Activated T-helper 9 cell treated with anti-CD3 and anti-CD28 coated beads, Interleukin-2, amount 50 U/mL, for 16 hours (primary cell): ENCODE measurements around the gene ADCY1.

Experiments
- DNase-seq: peaks from one replicate; pipeline ENCODE4 v3.0.0-alpha.2; 2020; ENCODE audit warnings: low read depth

The ADCY1 gene

GRCh38 chr7:45650404-45651394 is 76.5 kb downstream of the ADCY1 start:
- no peak for DNase-seq

DNA sequence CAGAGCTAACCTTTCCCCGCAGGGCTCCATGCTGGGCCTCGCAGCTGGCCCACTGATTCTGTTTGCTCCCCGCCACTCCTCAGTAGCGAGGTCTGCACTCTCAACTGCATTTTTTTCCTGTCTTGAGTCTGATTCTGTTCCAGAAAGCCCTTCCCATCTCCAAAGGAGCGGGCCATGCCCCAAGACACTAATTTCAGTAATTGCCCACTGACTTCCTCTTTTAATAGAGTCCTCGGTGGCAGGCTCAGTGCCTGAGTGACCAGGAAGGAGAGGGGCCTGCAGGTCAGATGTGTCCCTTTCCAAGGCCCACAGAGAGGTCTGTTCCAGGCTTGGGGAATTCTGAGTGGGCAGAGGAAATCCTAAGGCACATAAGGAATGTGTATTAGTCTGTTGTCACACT is 77.4 kb downstream of the ADCY1 start:
- DNase-seq, result no peak

GRCh38 chr7:45652630-45653029 is 78.5 kb downstream of the ADCY1 start:
- no peak for DNase-seq

GRCh38 chr7:45653209-45653907 is 79.2 kb downstream of the ADCY1 start:
- no peak for DNase-seq

- DNase-seq, result no peak
Observed at GRCh38 chr7:45654341-45654740, 80.2 kb downstream of the ADCY1 start.

DNA sequence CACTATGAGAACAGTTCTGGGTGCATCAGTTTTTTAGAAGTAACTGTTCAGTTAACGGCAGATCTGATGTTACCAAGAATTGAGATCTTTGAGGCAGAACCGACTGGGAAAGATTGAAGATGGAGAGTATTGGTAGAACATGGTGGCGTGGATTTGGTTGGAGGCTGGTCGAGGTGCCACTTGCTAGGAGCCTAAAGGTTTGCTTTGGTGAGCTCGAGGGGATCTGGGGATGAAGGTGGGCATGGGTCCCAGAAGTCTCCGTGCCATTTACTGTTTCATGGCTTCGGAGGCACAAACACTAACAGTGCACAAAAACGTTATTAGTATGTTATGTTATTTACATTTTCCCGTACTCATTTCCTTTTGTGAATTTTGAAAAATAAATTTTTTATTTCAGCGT is 81.4 kb downstream of the ADCY1 start:
- DNase-seq, result no peak

DNA sequence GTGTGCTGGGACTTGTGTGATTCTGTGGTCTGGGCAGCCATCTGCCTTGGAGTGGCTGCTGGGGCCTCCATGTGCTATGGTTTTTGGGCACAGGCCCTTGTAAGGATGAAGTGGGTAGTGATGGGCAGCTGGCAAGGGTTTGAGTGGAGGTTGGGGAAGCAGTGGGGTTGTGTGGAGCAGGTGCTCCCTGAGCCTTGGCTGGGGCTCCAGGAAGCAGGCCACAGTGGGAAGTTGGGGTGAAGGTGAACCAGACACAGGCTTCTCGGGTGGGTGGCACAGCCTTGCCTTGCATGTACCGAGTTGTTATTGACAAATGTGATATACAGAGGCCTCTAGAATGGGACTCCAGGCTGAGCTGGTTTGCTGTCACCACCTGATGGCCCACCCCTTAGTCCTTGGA is 82.3 kb downstream of the ADCY1 start:
- DNase-seq, result no peak

- DNase-seq, result no peak
Observed at GRCh38 chr7:45657136-45657889, 83.1 kb downstream of the ADCY1 start.

- DNase-seq, result no peak
Observed at GRCh38 chr7:45657890-45658715, 83.9 kb downstream of the ADCY1 start.

GRCh38 chr7:45658716-45659495 is 84.7 kb downstream of the ADCY1 start:
- DNase-seq, result no peak

DNA sequence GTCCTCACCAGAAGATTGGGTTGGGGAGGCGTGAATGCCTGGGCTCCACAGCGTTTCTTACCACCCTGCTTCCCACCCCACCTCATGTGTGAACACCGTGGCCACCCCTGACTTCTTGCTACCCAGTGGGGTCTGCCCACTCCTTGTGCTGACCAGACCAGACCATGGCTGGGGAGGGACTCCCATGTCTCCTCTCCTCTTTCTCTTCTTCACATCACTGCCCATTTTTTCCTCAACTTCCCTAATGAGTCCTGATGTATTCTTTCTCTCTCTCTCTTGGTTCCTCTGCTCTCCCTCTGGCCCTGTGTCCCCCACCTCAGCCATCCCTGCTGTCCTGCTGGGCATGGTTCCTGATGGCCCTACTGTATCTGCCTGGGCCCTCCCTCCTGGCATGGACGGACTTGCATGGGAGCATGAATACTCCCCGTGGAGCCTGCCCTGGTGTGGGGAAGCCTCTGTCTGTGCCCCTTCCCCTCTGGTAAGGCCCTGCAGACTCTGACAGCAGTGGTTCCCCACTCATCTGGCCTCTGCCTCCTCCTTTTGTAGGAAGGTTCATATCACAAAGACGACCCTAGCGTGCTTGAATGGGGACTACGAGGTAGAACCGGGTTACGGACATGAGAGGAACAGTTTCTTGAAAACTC is 85.5 kb downstream of the ADCY1 start:
- no peak for DNase-seq

DNA sequence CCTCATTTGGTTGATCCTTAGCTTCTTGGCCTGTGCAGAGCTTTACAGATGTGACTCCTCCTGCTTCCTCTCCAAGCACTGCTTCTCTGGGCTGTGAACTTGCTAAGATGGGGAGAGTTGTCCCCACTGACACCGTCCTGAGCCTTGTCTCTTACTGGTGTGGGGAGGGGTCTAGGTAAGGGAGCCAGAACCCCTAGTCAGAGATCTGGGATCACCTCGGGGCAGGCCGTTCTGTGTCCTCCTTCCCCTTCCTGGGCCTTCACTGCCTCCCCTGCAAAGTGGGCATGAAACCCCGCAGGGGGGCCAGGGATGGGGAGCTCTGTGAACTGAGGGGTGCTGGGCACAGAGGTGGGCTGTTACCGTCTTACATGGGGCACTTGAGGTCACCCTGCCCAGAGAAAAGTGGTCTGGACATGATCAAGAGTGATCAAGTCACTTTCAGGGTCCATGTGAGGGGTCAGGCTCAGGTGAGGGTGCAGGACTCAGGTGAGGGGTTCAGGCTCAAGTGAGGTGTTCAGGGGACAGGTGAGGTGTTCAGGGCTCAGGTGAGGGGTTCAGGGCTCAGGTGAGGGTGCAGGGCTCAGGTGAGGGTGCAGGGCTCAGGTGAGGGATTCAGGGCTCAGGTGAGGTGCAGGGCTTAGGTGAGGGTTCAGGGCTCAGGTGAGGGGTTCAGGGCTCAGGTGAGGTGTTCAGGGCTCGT is 86.2 kb downstream of the ADCY1 start:
- no peak for DNase-seq

DNA sequence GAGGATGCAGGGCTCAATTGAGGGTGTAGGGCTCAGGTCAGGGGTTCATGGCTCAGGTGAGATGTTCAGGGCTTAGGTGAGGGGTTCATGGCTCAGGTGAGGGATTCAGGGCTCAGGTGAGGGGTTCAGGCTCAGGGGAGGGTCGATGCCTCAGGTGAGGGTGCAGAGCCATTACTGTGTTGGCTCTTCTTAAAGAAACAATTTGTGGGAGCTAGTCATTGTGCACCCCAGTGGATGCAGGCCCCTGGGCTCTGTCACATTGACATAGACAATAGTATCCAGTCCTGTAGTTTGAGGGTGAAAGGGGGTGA is 86.7 kb downstream of the ADCY1 start:
- no peak for DNase-seq

DNA sequence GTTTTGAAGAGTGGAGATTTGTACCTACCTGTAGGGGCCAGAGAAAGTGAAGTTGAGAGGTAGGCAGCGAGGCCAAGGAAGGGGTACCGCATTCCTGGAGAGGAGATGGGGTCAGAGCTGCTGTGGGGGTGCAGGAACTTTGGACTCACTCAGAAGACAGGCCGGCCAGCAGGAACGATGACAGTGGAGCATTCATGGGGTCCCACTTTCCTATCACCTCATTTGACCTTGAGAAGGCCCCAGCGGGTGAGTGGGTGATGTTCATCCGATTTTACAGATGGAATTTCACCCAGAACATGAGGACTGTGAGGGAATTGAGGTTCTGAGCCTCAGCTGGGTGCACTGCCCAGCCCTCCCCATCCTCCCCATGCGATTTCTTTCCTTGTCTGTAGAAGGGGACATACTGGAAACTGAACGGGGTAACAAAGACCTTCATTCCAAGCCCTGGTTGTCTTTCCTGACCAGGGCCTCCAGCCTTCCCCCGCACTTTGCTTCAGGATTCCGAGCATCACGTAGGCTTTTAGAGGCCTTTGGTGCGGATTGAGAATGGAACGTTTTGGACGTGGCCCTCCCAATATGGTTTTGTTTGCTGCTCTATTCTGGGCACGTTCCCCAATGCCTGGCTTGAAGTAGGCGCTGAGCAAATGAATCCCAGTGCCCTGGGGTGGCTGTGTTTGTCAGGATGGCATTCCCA is 87.3 kb downstream of the ADCY1 start:
- DNase-seq, result no peak

GRCh38 chr7:45662018-45662417 is 87.8 kb downstream of the ADCY1 start:
- DNase-seq, result no peak

DNA sequence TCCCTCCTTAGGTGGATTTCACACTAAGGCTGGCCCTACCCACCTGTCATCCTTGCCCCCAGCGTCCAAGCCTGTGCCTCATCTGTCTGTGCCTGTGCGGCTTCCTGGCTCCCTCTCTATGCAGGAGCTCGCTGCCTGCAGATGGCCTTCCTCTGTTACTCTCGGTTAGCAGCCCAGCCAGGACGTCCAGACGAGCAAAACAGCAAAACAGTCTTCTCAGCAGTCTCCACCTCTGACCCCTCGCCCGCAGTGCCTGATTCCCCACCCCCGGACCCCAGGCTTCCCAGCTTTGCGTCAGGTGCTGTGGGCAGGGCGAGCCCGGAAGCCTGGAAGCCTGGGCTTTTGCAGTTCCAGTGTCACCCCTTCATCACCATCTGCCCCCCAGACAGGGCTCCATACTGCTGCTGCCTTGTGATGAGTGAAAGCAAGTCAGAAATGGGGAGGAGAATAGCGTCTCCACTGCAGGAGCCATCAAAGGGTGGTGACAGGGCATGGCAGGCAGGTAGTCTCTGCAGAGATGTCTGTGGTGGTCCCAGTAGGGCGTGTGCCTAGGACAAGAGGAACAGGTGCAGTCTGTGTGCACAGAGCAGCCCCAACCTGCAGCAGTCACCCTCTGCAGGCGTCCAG is 88.5 kb downstream of the ADCY1 start:
- DNase-seq, result no peak

GRCh38 chr7:45663167-45663921 is 89.2 kb downstream of the ADCY1 start:
- DNase-seq, result no peak
